ENCODE measurements around the gene KCNQ1. TPM values are rescaled to one million over a fixed set of nuclear protein-coding genes. Genes with fewer than 3 reads are reported as not detected.

KCNQ1 gene
- total RNA-seq, 1 experiment from 2014 or later: not detected

GRCh38 chr11:2762031-2762380, 317.2 kb downstream of the KCNQ1 start:
- Histone ChIP-seq H4K20me1 (ENCODE audit: insufficient read depth) (no peaks in the 10 kb centered on the region), H3K9me2 (ENCODE audit: insufficient read depth) (no peaks in the 10 kb centered on the region), H3F3A (ENCODE audit: insufficient read depth, low read depth) (no peaks in the 10 kb centered on the region), H3K4me3 (no peak overlapping the region), H3K27ac (no peak overlapping the region), H3K4me1 (replicated peaks; ENCODE audit: insufficient read depth) (no peaks in the 10 kb centered on the region), H2AFZ (no peak overlapping the region), H3K4me2 (no peak overlapping the region), H3K79me2 (ENCODE audit: low read depth) (no peaks in the 10 kb centered on the region), H3K27me3 (ENCODE audit: insufficient read depth, low read depth) (no peaks in the 10 kb centered on the region), H3K9me3 (ENCODE audit: insufficient read depth, low read depth) (no peaks in the 10 kb centered on the region), H3K36me3 (ENCODE audit: low read depth) (no peaks in the 10 kb centered on the region)
- no peak for DNase-seq
- ChIA-PET POLR2A (ENCODE audit: unreplicated experiment) (no interaction called here), CTCF (interaction anchor here (0.6 kb wide), 1 partner anchor 84 kb away, joined by 3 read pairs; no protein-coding TSS in a partner anchor)
- intact Hi-C loops (cut with micrococcal nuclease; ENCODE audit: unreplicated experiment): no loop called here
- no TSS peak for BruUV-seq (replicated peaks)
- TF ChIP-seq CTCF (conservative IDR thresholded peaks at IDR 0.05) (no peak), EZH2 (IDR thresholded peaks at IDR 0.05; ENCODE audit: low read depth) (no peak)

GRCh38 chr11:2762451-2762850, 317.6 kb downstream of the KCNQ1 start:
- BruUV-seq (replicated peaks): no TSS peak
- Histone ChIP-seq H4K20me1 (ENCODE audit: insufficient read depth) (no peaks in the 10 kb centered on the region), H3K4me1 (replicated peaks; ENCODE audit: insufficient read depth) (no peaks in the 10 kb centered on the region), H3K27ac (no peak overlapping the region), H2AFZ (no peak overlapping the region), H3K9me3 (ENCODE audit: insufficient read depth, low read depth) (no peaks in the 10 kb centered on the region), H3F3A (ENCODE audit: insufficient read depth, low read depth) (no peaks in the 10 kb centered on the region), H3K36me3 (ENCODE audit: low read depth) (no peaks in the 10 kb centered on the region), H3K4me3 (no peak overlapping the region), H3K27me3 (ENCODE audit: insufficient read depth, low read depth) (no peaks in the 10 kb centered on the region), H3K79me2 (ENCODE audit: low read depth) (no peaks in the 10 kb centered on the region), H3K4me2 (no peak overlapping the region), H3K9me2 (ENCODE audit: insufficient read depth) (no peaks in the 10 kb centered on the region)
- POLR2A ChIA-PET (ENCODE audit: unreplicated experiment): no interaction called here
- CTCF ChIA-PET: interaction anchor here (0.6 kb wide), 1 partner anchor 85 kb away, joined by 3 read pairs; no protein-coding TSS in a partner anchor
- TF ChIP-seq EZH2 (IDR thresholded peaks at IDR 0.05; ENCODE audit: low read depth) (no peak), CTCF (conservative IDR thresholded peaks at IDR 0.05) (no peak)
- intact Hi-C loops (cut with micrococcal nuclease; ENCODE audit: unreplicated experiment): no loop called here
- DNase-seq: no peak

- Histone ChIP-seq H3K4me2 (no peak overlapping the region), H3K79me2 (ENCODE audit: low read depth) (no peaks in the 10 kb centered on the region), H3K4me3 (no peak overlapping the region), H3K9me2 (ENCODE audit: insufficient read depth) (no peaks in the 10 kb centered on the region), H3F3A (ENCODE audit: insufficient read depth, low read depth) (no peaks in the 10 kb centered on the region), H3K27ac (no peak overlapping the region), H4K20me1 (ENCODE audit: insufficient read depth) (no peaks in the 10 kb centered on the region), H2AFZ (no peak overlapping the region), H3K27me3 (ENCODE audit: insufficient read depth, low read depth) (no peaks in the 10 kb centered on the region), H3K9me3 (ENCODE audit: insufficient read depth, low read depth) (no peaks in the 10 kb centered on the region), H3K36me3 (ENCODE audit: low read depth) (no peaks in the 10 kb centered on the region), H3K4me1 (replicated peaks; ENCODE audit: insufficient read depth) (no peaks in the 10 kb centered on the region)
- no TSS peak for BruUV-seq (replicated peaks)
- no peak for TF ChIP-seq CTCF (conservative IDR thresholded peaks at IDR 0.05)
- TF ChIP-seq EZH2 (IDR thresholded peaks at IDR 0.05; ENCODE audit: low read depth): no peak
- CTCF ChIA-PET: no interaction called here
- intact Hi-C loops (cut with micrococcal nuclease; ENCODE audit: unreplicated experiment): no loop called here
- POLR2A ChIA-PET (ENCODE audit: unreplicated experiment): no interaction called here
- DNase-seq: no peak
Measured at GRCh38 chr11:2763984-2764383, 319.2 kb downstream of the KCNQ1 start.
